Fibroblast of pulmonary artery (primary cell): ENCODE measurements around the gene FSTL3.

Experiments
- DNase-seq: peaks from one replicate; pipeline ENCODE4 v3.0.0-alpha.2; 2010; ENCODE audit warnings: low read depth
- H3K4me3 ChIP-seq: replicated peaks from 2 replicates; pipeline ENCODE4 v1.5.1; 2011; ENCODE audit warnings: low read depth, mild to moderate bottlenecking, control low read depth, low read length, moderate library complexity
- TF ChIP-seq, protein P1 (sequence below): IDR thresholded peaks from 2 replicates; pipeline ENCODE4 v1.5.1; 2011; ENCODE audit warnings: mild to moderate bottlenecking, control low read depth, low read length, inconsistent platforms; ENCODE audit errors: missing control alignments

The FSTL3 gene

DNA sequence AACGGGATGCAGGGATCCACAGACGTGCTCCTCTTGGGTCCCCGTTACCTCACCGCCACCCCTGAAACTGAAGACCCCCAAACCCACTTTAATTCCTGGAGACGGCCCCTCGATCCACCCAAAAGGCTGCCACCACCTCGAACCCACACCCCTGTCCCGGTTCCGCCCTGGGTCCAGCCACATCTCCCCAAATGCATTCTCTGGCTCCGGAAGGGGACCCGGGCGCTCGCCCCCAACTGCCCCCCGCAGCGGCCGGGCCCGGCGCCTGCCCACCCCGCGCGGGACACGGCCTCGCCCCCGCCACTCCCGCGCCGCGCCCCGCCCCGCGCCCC lies 219 bp upstream of the FSTL3 start:
- peak overlapping the region; percentile 72 for H3K4me3 ChIP-seq
- TF ChIP-seq, protein P1, sequence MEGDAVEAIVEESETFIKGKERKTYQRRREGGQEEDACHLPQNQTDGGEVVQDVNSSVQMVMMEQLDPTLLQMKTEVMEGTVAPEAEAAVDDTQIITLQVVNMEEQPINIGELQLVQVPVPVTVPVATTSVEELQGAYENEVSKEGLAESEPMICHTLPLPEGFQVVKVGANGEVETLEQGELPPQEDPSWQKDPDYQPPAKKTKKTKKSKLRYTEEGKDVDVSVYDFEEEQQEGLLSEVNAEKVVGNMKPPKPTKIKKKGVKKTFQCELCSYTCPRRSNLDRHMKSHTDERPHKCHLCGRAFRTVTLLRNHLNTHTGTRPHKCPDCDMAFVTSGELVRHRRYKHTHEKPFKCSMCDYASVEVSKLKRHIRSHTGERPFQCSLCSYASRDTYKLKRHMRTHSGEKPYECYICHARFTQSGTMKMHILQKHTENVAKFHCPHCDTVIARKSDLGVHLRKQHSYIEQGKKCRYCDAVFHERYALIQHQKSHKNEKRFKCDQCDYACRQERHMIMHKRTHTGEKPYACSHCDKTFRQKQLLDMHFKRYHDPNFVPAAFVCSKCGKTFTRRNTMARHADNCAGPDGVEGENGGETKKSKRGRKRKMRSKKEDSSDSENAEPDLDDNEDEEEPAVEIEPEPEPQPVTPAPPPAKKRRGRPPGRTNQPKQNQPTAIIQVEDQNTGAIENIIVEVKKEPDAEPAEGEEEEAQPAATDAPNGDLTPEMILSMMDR: no peak
- no peak for DNase-seq

DNA sequence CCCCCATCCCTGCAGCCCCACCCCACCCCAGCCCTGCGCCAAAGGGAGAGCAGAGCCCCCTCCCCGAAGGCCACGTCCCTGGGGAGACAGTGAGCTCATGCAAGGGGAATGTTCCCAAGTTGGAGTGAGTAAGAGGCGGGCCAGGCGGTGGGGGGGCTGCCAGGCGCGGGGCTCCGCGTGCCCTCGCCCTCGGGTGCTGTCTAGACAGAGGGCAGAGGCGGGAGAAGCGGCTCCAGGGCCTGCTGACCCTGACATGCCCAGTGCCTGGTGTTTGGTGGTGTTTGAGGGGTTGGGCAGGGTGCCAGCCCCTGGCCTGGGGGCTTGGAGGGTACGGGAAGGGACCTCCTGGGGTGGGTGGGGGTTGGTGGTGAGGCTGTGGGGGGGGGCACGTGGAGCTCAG lies 1.0 kb downstream of the FSTL3 start:
- TF ChIP-seq, protein P1: no peak
- H3K4me3 ChIP-seq: peak overlapping the region; percentile 72
- DNase-seq: peak; percentile 83

DNA sequence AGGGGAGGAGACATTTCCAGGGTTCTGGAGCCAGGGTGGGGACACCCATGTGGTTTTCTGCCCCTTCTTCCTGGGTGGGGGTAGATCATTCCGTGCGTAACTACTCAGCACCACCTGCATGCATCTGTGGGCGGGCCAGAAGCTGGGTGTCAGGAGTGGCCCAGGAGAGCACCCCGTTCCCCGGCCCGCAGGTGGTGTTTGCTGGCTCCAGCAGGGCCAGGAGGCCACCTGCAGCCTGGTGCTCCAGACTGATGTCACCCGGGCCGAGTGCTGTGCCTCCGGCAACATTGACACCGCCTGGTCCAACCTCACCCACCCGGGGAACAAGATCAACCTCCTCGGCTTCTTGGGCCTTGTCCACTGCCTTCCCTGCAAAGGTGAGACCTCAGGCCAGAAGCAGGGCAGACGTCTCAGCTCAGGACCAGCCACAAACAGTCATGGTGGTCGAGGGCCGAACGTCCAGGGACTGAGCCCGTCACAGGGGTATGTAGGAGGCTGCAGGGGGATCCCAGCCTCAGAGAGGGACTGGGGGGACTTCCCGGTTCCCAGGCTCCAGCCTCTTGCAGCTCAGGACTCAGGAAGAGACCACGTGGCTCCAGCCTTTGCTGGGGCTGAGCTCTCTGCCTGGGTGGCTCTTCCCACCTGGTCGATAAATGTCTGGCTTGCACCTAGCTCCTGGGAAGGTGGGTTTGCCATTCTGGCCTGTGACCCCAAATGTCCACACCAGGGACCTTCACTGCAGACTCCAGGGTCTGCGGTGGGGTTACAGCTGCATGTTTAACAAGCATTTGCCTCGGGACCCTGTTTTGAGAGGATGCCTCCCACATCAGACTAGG lies 1.6 kb downstream of the FSTL3 start:
- peak overlapping the region; percentile 72 for H3K4me3 ChIP-seq
- DNase-seq: no peak

GRCh38 chr19:678791-679388 lies 2.7 kb downstream of the FSTL3 start:
- TF ChIP-seq, protein P1: no peak
- no peak for DNase-seq
- H3K4me3 ChIP-seq: peak overlapping the region; percentile 56

More for the DNA sequence above, 1.6 kb downstream of the FSTL3 start:
- TF ChIP-seq, protein P1: no peak

- peak; percentile 88 for DNase-seq
- peak overlapping the region; percentile 56 for H3K4me3 ChIP-seq
- TF ChIP-seq, protein P1: no peak
Measured at GRCh38 chr19:679418-680286, 3.5 kb downstream of the FSTL3 start.

DNA sequence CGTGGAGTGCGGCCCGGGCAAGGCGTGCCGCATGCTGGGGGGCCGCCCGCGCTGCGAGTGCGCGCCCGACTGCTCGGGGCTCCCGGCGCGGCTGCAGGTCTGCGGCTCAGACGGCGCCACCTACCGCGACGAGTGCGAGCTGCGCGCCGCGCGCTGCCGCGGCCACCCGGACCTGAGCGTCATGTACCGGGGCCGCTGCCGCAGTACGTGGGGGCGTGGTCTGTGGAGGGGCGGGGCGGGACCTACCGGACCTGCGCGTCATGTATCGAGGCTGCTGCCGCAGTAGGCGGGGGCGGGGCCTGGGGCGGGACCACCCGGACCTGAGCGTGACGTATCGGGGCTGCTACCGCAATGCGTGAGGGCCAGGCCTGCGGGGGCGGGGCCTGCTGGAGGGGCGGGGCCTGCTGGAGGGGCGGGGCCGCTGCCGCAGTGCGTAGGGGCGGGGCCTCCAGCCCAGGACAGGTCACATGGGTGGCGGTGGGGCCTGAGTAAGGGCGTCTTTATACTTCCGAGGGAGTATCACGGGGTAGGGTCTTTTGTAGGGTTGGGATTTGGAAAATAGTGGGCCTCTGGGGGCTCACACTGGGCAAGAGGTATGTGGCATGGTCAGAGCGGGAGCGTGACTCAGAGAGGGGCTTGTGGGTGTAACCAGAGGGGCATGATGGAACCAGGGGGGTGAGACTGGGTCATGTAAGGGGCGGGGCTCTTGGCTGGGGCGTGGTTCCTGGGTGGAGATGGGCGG lies 4.3 kb downstream of the FSTL3 start:
- H3K4me3 ChIP-seq: peak overlapping the region; percentile 60
- TF ChIP-seq, protein P1: peak; percentile 7
- DNase-seq: peak; percentile 99
